ENCODE results near the gene FEM1C.

- TF ChIP-seq CTCF (conservative IDR thresholded peaks at IDR 0.05; ENCODE audit: low read length) (no peak), EZH2phosphoT487 (IDR thresholded peaks at IDR 0.05; ENCODE audit: borderline replicate concordance, low read depth, low read length) (no peak)
Measured at GRCh38 chr5:115514220-115514619, 30.4 kb downstream of the FEM1C start.
